Lower leg skin (tissue), 4 donors: ENCODE measurements around the gene PLEKHN1. TPM values are rescaled to one million over a fixed set of nuclear protein-coding genes. Genes with fewer than 3 reads are reported as not detected.

Experiments
- DNase-seq, 2 donors: peaks; one replicate each; pipeline ENCODE4 v3.0.0-alpha.2; 2019; ENCODE audit warnings: low spot score in 2 of 2
- H3K4me3 ChIP-seq: fragments of 200-600 bp; sonication (generic); 2 replicates; pipeline ENCODE4 v1.5.1; 2017; ENCODE audit warnings: mild to moderate bottlenecking, low read depth; ENCODE audit not compliant: poor library complexity, severe bottlenecking
- CTCF ChIP-seq, 3 donors: fragments of 450-650 bp; IDR thresholded peaks; one replicate each; pipeline ENCODE4 v1.5.1; 2016; ENCODE audit warnings: antibody characterized with exemption in 3 of 3, mild to moderate bottlenecking in 3 of 3, moderate library complexity in 2 of 3
- POLR2A ChIP-seq, 2 donors: fragments of 450-650 bp; IDR thresholded peaks; one replicate each; pipeline ENCODE4 v1.6.1; 2016 to 2017; ENCODE audit warnings: antibody characterized with exemption in 2 of 2, mild to moderate bottlenecking in 1 of 2, moderate library complexity in 1 of 2
- WGBS, 2 donors: methylation state at CpG; one replicate each; pipeline ENCODE4 v1.1.5; 2018; 5-methylcytosine and 5-hydroxymethylcytosine counted together
- intact Hi-C: fragments of 100-400 bp; cut with DNase I; formaldehyde crosslinking; loops from one replicate; pipeline ENCODE4 v1.15.0; 2023; ENCODE audit warnings: low total_unique reads
- total RNA-seq, 4 donors: library from RNA; depleted of rRNA; stranded (reverse); fragments of >200 nt; gene quantifications; one replicate each; pipeline ENCODE4 v1.1.0, GENCODE V29; 2016

Gene PLEKHN1
- total RNA-seq, 4 donors from 2014 or later = 38.7 to 109 (median 45.3) TPM

- WGBS, 2 donors = 74 to 78% methylated on average over 6 to 16 of the region's 16 CpGs
- no peak overlapping the region for H3K4me3 ChIP-seq
- DNase-seq = no peak
- no peak for TF ChIP-seq CTCF (IDR thresholded peaks at IDR 0.05)
- TF ChIP-seq POLR2A (IDR thresholded peaks at IDR 0.05) = no peak
- intact Hi-C loops = no loop called here
Observed at GRCh38 chr1:937521-937920, 28.8 kb upstream of the PLEKHN1 start.

GRCh38 chr1:938088-938683, 28.1 kb upstream of the PLEKHN1 start:
- H3K4me3 ChIP-seq = no peak overlapping the region
- intact Hi-C loops = no loop called here
- 62 to 73% methylated on average over 14 to 15 of the region's 15 CpGs for WGBS, 2 donors
- no peak for DNase-seq
- no peak for TF ChIP-seq CTCF (IDR thresholded peaks at IDR 0.05)
- no peak for TF ChIP-seq POLR2A (IDR thresholded peaks at IDR 0.05)

GRCh38 chr1:938711-939489, 27.4 kb upstream of the PLEKHN1 start:
- H3K4me3 ChIP-seq = no peak overlapping the region
- TF ChIP-seq CTCF (IDR thresholded peaks at IDR 0.05) (no peak), POLR2A (IDR thresholded peaks at IDR 0.05) (no peak)
- no peak for DNase-seq
- WGBS, 2 donors = 62 to 74% methylated on average over 27 to 30 of the region's 30 CpGs
- intact Hi-C loops = no loop called here

GRCh38 chr1:939511-940106, 26.7 kb upstream of the PLEKHN1 start:
- WGBS, 2 donors = 19 to 21% methylated on average over 14 to 17 of the region's 21 CpGs
- no peak for DNase-seq
- intact Hi-C loops = no loop called here
- no peak overlapping the region for H3K4me3 ChIP-seq
- TF ChIP-seq POLR2A (IDR thresholded peaks at IDR 0.05) (no peak), CTCF (IDR thresholded peaks at IDR 0.05) (no peak)

GRCh38 chr1:940107-941014, 25.9 kb upstream of the PLEKHN1 start:
- WGBS, 2 donors = 0% methylated on average over 27 to 70 of the region's 86 CpGs
- H3K4me3 ChIP-seq = no peak overlapping the region
- intact Hi-C loops = no loop called here
- no peak for DNase-seq
- TF ChIP-seq CTCF (IDR thresholded peaks at IDR 0.05) (no peak), POLR2A (IDR thresholded peaks at IDR 0.05) (no peak)
